Psoas muscle (tissue), 8 donors: ENCODE measurements around the gene VAV2. TPM values are rescaled to one million over a fixed set of nuclear protein-coding genes. Genes with fewer than 3 reads are reported as not detected.
A peak's percentile ranks its signal among the peaks of the same experiment; 100 is the strongest.

Source experiments
- ATAC-seq, 4 donors: fragments of 200-7000 bp; cut with Tn5 transposase; one replicate each; pipeline ENCODE4 v1.9.1; 2020; ENCODE audit warnings: moderate library complexity in 3 of 4, mild to moderate bottlenecking in 2 of 4
- DNase-seq, 2 donors: peaks; one replicate each; pipeline ENCODE4 v3.0.0-alpha.2; 2020
- H3K27ac ChIP-seq: fragments of 200-600 bp; one replicate; pipeline ENCODE4 v1.8.0; 2022
- H3K27me3 ChIP-seq, 3 donors: fragments of 200-600 bp in 1 of 3; one replicate each; pipeline versions ENCODE4 v1.6.1 to v1.8.0; 2013 to 2022; ENCODE audit warnings: low read length in 2 of 3, mild to moderate bottlenecking in 2 of 3, moderate library complexity in 1 of 3; ENCODE audit not compliant: insufficient read depth in 3 of 3
- H3K36me3 ChIP-seq, 2 donors: fragments of 200-600 bp in 1 of 2; one replicate each; pipeline versions ENCODE4 v1.6.1 to v1.8.0; 2013 to 2022; ENCODE audit warnings: low read depth in 1 of 2, mild to moderate bottlenecking in 1 of 2, moderate library complexity in 1 of 2; ENCODE audit not compliant: insufficient read depth in 1 of 2
- H3K4me1 ChIP-seq: fragments of 200-600 bp; one replicate; pipeline ENCODE4 v1.8.0; 2022
- H3K4me3 ChIP-seq: fragments of 200-600 bp; one replicate; pipeline ENCODE4 v1.8.0; 2022; ENCODE audit warnings: mild to moderate bottlenecking
- H3K9me3 ChIP-seq: fragments of 200-600 bp; one replicate; pipeline ENCODE4 v1.8.0; 2022
- WGBS, 3 donors: extraction: QIAGEN DNeasy Blood & Tissue Kit; methylation state at CpG; one replicate each; pipeline versions ENCODE4 v1.1.6 to v1.1.7; 2013; 5-methylcytosine and 5-hydroxymethylcytosine counted together
- intact Hi-C, 2 donors: fragments of 100-400 bp; cut with DNase I; formaldehyde crosslinking; loops; one replicate each; pipeline versions ENCODE4 v1.11.0 to v1.14.2; 2022
- polyA plus RNA-seq, 3 donors: library from polyadenylated mRNA; stranded (reverse); fragments of 200-250 nt; gene quantifications; one replicate each; pipeline ENCODE4 v1.2.3, GENCODE V29; 2013
- total RNA-seq, 4 donors: library from RNA; stranded (reverse); fragmentation: NEBNext Ultra II Directional in 2 of 4; extraction: Animal tissue kit (Norgen Biotek cat#: 25700) in 2 of 4; gene quantifications; one replicate each; pipeline versions ENCODE4 v1.2.1 to v1.2.4, GENCODE V29; 2021 to 2023
- TF ChIP-seq, protein P1 (sequence below): fragments of 200-600 bp; IDR thresholded peaks from one replicate; pipeline ENCODE4 v1.8.0; 2022; ENCODE audit warnings: antibody characterized with exemption
- donor health status: healthy with polysubstance abuse.
- donor health status: DM: no; HTN: no; CAD: no; lungs with moderate emphysema.
- donor health status: Bipolar disorder and iron deficiency.
- donor health status: healthy.
- donor health status: DM: yes; HTN: yes; CAD: no.
- donor health status: DM: no; HTN: no; CAD: no.
- donor health status: DM: no; HTN: no; CAD: no.
- donor health status: DM: yes; HTN: yes; CAD: no.

VAV2 gene
- total and polyA plus RNA-seq, 7 donors, result 0.70 to 2.9 (median 1.4) TPM

DNA sequence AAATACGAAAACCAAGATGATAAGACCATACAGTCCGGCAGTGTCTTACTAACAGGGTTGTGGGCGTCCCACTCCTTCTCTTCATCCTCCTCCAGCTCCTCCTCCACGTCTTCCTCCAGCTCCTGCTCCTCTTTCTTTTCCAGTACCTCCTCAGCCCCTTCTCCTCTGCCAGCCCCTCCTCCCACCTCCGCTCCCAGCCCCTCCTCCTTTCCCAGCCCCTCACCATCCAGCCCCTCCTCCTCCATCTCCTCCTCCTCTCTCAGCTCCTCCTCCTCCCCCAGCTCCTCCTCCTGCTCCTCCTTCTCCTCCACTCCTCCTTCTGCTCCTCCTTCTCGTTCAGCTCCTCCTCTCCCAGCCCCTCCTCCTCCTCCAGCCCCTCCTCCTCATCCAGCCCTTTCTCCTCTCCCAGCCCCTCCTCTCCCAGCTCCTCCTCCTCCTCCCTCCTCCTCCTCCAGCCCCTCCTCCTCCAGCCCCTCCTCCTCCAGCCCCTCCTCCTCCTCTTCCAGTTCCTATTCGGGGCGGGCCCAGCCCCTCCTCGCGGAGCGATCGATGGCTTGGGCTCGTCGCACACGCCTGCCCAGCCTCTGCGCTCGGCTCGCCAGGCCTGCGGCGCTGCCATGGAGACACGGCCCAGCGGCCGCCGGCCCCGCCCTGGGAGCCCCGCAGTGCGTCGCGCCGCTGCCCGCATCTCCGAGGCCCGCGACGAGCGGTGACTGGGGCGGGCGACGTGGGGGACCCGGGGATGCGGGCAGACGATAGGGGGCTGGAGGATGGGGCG is 32.9 kb upstream of the VAV2 start, which contains the start of gene BRD3OS:
Gene BRD3OS, plus strand, starts transcription at position 654 of the 778 bp plus-strand sequence. CDS start 1,267 bp downstream, outside the sequence.
- DNase-seq (peak; percentile 98 to 99), ATAC-seq (peak; percentile 96 to 98 (median 96))
- WGBS, 3 donors, result 2 to 4% (median 3%) methylated on average over 16 to 43 of the region's 43 CpGs
- H3K4me1 ChIP-seq, result peaks cover 8% of the 10 kb centered on the region
- no peaks in the 10 kb centered on the region for H3K9me3 ChIP-seq
- no peaks in the 10 kb centered on the region for H3K27me3 ChIP-seq
- TF ChIP-seq, protein P1, sequence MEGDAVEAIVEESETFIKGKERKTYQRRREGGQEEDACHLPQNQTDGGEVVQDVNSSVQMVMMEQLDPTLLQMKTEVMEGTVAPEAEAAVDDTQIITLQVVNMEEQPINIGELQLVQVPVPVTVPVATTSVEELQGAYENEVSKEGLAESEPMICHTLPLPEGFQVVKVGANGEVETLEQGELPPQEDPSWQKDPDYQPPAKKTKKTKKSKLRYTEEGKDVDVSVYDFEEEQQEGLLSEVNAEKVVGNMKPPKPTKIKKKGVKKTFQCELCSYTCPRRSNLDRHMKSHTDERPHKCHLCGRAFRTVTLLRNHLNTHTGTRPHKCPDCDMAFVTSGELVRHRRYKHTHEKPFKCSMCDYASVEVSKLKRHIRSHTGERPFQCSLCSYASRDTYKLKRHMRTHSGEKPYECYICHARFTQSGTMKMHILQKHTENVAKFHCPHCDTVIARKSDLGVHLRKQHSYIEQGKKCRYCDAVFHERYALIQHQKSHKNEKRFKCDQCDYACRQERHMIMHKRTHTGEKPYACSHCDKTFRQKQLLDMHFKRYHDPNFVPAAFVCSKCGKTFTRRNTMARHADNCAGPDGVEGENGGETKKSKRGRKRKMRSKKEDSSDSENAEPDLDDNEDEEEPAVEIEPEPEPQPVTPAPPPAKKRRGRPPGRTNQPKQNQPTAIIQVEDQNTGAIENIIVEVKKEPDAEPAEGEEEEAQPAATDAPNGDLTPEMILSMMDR, result no peak
- intact Hi-C loops, result loop anchor here (2.0 to 5.0 kb wide), 2 partner anchors 37 to 44 kb away; partner anchors contain the start of gene BRD3 (in 1 of the 2)
- peak within 1 kb of the TSS; percentile 51 for H3K27ac ChIP-seq
- peak within 1 kb of the TSS; percentile 87 for H3K4me3 ChIP-seq
- H3K36me3 ChIP-seq, result peaks cover 0 to 20% of the 10 kb centered on the region in 2 donors

DNA sequence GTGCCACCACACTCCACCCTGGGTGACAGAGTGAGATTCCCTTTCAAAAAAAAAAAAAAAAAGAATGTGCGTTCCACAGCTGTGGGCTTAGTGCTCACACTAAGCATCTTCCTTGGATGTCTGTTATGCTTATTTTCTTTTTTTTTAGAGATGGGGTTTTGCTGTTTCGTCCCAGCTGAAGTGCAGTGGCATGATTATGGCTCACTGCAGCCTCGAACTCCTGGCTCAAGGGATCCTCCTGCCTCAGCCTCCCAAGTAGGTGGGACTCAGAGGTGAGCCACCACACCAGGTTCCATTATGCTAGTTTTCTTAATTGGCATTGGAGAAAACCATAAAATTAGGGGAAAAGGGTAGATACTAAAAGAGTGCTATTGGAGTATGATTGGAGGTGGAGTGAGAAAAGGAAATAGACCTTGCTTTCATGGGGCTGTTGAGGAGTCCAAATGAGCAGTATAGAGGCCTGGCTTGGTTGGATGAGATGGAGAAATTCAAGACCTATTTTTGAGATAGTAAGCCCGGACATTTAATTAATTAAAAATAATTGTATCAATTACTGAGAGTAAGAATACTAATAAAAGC is 32.2 kb upstream of the VAV2 start:
- DNase-seq, result no peak
- intact Hi-C loops, result loop anchor here in 1 of 2 donors (2.0 kb wide), 1 partner anchor 44 kb away; the partner anchor contains the start of gene BRD3
- peak overlapping the region; percentile 41 for H3K4me3 ChIP-seq

DNA sequence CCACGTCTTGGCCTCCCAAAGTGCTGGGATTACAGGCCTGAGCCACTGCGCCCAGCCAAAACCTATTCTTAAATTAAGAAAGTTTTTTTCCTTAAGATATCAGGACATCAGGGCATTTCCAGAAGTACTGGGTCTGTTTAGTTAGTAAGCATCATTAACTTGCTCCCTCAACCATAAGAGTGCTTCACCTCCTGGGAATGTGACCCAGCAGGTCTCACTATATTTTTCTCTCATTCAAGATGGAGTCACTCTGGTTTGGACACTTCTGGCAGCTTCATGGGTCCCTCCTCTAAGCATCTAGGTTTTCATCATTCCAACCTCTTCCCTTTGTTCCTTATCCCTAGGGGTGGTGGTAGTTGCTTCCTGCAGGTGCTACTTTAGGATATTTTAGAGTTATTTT is 22.8 kb upstream of the VAV2 start:
- WGBS, 3 donors, result 96 to 100% (median 98%) methylated on average over 2 of the region's 2 CpGs
- no peak for DNase-seq

More for the DNA sequence above, 32.2 kb upstream of the VAV2 start:
- Histone ChIP-seq H3K9me3 (no peaks in the 10 kb centered on the region), H3K36me3 (peaks cover 0 to 13% of the 10 kb centered on the region in 2 donors), H3K27me3 (no peaks in the 10 kb centered on the region), H3K4me1 (peaks cover 8% of the 10 kb centered on the region), H3K27ac (peak overlapping the region; percentile 25)
- TF ChIP-seq, protein P1, result no peak
- ATAC-seq, result no peak
- WGBS, 3 donors, result 41 to 55% (median 48%) methylated on average over 4 of the region's 4 CpGs

DNA sequence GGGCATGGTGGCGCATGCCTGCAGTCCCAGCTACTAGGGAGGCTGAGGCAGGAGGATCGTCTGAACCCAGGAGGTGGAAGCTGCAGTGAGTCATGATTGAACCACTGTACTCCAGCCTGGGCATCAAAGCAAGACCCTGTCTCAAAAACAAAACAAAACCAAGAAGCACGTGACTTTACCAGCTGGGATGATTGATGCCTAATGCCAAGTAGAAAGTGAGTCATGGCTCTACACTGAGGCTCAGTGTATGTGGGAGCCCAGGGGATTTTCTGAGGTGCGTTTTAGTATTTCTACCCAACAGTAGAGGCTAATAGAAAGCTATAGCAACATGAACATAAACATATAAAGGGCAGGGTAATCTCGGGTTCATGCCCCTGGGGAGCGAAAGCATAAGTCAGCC is 19.3 kb upstream of the VAV2 start:
- 69 to 82% (median 73%) methylated on average over 6 of the region's 6 CpGs for WGBS, 3 donors
- intact Hi-C loops, result no loop called here
- H3K27ac ChIP-seq, result no peak overlapping the region
- ATAC-seq (no peak), DNase-seq (no peak)
- H3K9me3 ChIP-seq, result no peaks in the 10 kb centered on the region
- no peak overlapping the region for H3K4me3 ChIP-seq
- H3K4me1 ChIP-seq, result no peaks in the 10 kb centered on the region
- TF ChIP-seq, protein P1, result no peak
- peaks cover 0 to 18% (median 0%) of the 10 kb centered on the region in 3 donors for H3K27me3 ChIP-seq
- H3K36me3 ChIP-seq, result no peaks in the 10 kb centered on the region

More for the DNA sequence above, 22.8 kb upstream of the VAV2 start:
- Histone ChIP-seq H3K4me3 (no peak overlapping the region), H3K9me3 (no peaks in the 10 kb centered on the region), H3K4me1 (no peaks in the 10 kb centered on the region), H3K36me3 (no peaks in the 10 kb centered on the region), H3K27me3 (peaks cover 0 to 5% (median 0%) of the 10 kb centered on the region in 3 donors), H3K27ac (no peak overlapping the region)
- intact Hi-C loops, result no loop called here
- no peak for ATAC-seq
- TF ChIP-seq, protein P1, result no peak
